Astrocyte (in vitro differentiated cells and primary cell): ENCODE data around the gene KIN. TPM values are rescaled to one million over a fixed set of nuclear protein-coding genes. Genes with fewer than 3 reads are reported as not detected.

Experiments
- DNase-seq: peaks from one replicate; pipeline ENCODE4 v3.0.0-alpha.2; 2010; ENCODE audit warnings: low read depth
- FAIRE-seq: peaks from 2 replicates; lab custom pipeline; 2011; peaks lifted over from hg19 to GRCh38; lab: Jason Lieb, UNC
- H2AFZ ChIP-seq: 2 replicates; pipeline ENCODE4 v1.6.0; 2012; ENCODE audit warnings: low read depth, low read length, inconsistent platforms
- H3K27ac ChIP-seq: 2 replicates; pipeline ENCODE4 v1.5.1; 2011; ENCODE audit warnings: low read depth, low read length, inconsistent platforms
- H3K27me3 ChIP-seq: 2 replicates; pipeline ENCODE4 v1.6.0; 2011; ENCODE audit warnings: low read length, inconsistent platforms; ENCODE audit not compliant: insufficient read depth
- H3K36me3 ChIP-seq: 2 replicates; pipeline ENCODE4 v1.5.1; 2011; ENCODE audit warnings: low read length, inconsistent platforms; ENCODE audit not compliant: insufficient read depth
- H3K4me1 ChIP-seq: 2 replicates; pipeline ENCODE4 v1.5.1; 2011; ENCODE audit warnings: low read length, inconsistent platforms; ENCODE audit not compliant: insufficient read depth
- H3K4me2 ChIP-seq: 2 replicates; pipeline ENCODE4 v1.6.0; 2012; ENCODE audit warnings: low read length, inconsistent platforms
- H3K4me3 ChIP-seq: 2 replicates; pipeline ENCODE4 v1.5.1; 2011; ENCODE audit warnings: low read depth, mild to moderate bottlenecking, low read length, inconsistent platforms; ENCODE audit not compliant: insufficient read depth
- H3K79me2 ChIP-seq: 2 replicates; pipeline ENCODE4 v1.6.0; 2012; ENCODE audit warnings: mild to moderate bottlenecking, low read length, inconsistent platforms; ENCODE audit not compliant: insufficient read depth
- H3K9ac ChIP-seq: 2 replicates; pipeline ENCODE4 v1.6.0; 2012; ENCODE audit warnings: mild to moderate bottlenecking, low read length, inconsistent platforms
- H3K9me3 ChIP-seq: 2 replicates; pipeline ENCODE4 v1.5.1; 2012; ENCODE audit warnings: low read depth, mild to moderate bottlenecking, low read length, inconsistent platforms; ENCODE audit not compliant: insufficient read depth
- H4K20me1 ChIP-seq: 2 replicates; pipeline ENCODE4 v1.6.0; 2012; ENCODE audit warnings: low read length, inconsistent platforms; ENCODE audit not compliant: insufficient read depth
- H3K27ac Mint-ChIP-seq: one replicate; pipeline ENCODE4 v1.8.0; 2021; ENCODE audit warnings: mild to moderate bottlenecking, mixed read lengths; ENCODE audit not compliant: unreplicated experiment
- H3K27me3 Mint-ChIP-seq: one replicate; pipeline ENCODE4 v1.8.0; 2021; ENCODE audit warnings: low read depth, mixed read lengths; ENCODE audit not compliant: unreplicated experiment
- H3K36me3 Mint-ChIP-seq: one replicate; pipeline ENCODE4 v1.8.0; 2021; ENCODE audit warnings: low read depth, mixed read lengths; ENCODE audit not compliant: unreplicated experiment
- H3K4me1 Mint-ChIP-seq: one replicate; pipeline ENCODE4 v1.8.0; 2021; ENCODE audit warnings: low read depth, mixed read lengths; ENCODE audit not compliant: unreplicated experiment
- H3K4me3 Mint-ChIP-seq: one replicate; pipeline ENCODE4 v1.8.0; 2021; ENCODE audit warnings: mild to moderate bottlenecking, moderate library complexity, mixed read lengths; ENCODE audit not compliant: unreplicated experiment
- H3K9me3 Mint-ChIP-seq: one replicate; pipeline ENCODE4 v1.8.0; 2021; ENCODE audit warnings: mild to moderate bottlenecking, mixed read lengths; ENCODE audit not compliant: unreplicated experiment
- EZH2 ChIP-seq: IDR thresholded peaks from 2 replicates; pipeline ENCODE4 v1.6.1; 2012; ENCODE audit warnings: mild to moderate bottlenecking, low read length, inconsistent platforms; ENCODE audit not compliant: insufficient read depth
- total RNA-seq: library from RNA; stranded (reverse); gene quantifications from 2 replicates; pipeline ENCODE4 v1.2.1, GENCODE V29; 2021
- TF ChIP-seq, protein P1 (sequence below): IDR thresholded peaks from 2 replicates; pipeline ENCODE4 v1.5.1; 2011; ENCODE audit warnings: low read depth, mild to moderate bottlenecking, inconsistent platforms, low read length, moderate library complexity; ENCODE audit not compliant: insufficient read depth

KIN gene
- total RNA-seq, 1 donor from 2014 or later: 14.1 TPM

DNA sequence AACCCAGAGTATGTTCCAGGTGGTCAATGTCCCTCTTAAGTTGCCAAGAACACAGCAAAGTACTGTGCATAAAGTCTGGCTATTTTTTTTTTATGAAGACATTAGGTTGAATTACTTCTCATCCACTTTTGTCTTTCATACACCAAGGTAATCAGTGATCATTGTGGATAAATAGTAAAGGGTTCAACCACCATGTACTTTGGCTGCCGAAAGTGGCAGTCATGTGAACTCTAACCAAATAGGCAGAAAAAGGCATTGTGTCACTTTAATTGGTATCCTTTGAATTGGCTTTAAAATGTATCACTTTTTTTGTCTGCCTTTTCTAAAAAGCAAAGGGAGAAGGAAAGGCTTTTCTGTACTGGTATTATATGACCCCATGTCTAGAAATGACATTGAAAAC, 77.3 kb downstream of the KIN start:
- Mint-ChIP-seq H3K4me3 (no peak overlapping the region), H3K27me3 (peaks cover 5% of the 10 kb centered on the region), H3K27ac (no peak overlapping the region), H3K36me3 (no peaks in the 10 kb centered on the region), H3K9me3 (peaks cover 5% of the 10 kb centered on the region), H3K4me1 (no peaks in the 10 kb centered on the region)
- FAIRE-seq (no peak), DNase-seq (no peak)
- H2AFZ ChIP-seq: no peak overlapping the region
- H3K36me3 ChIP-seq: no peaks in the 10 kb centered on the region
- H3K9ac ChIP-seq: no peak overlapping the region
- H3K27ac ChIP-seq: no peak overlapping the region
- no peaks in the 10 kb centered on the region for H3K79me2 ChIP-seq
- H3K9me3 ChIP-seq: no peaks in the 10 kb centered on the region
- H3K27me3 ChIP-seq: no peaks in the 10 kb centered on the region
- no peaks in the 10 kb centered on the region for H4K20me1 ChIP-seq
- no peak overlapping the region for H3K4me2 ChIP-seq
- no peak for TF ChIP-seq EZH2
- TF ChIP-seq, protein P1, sequence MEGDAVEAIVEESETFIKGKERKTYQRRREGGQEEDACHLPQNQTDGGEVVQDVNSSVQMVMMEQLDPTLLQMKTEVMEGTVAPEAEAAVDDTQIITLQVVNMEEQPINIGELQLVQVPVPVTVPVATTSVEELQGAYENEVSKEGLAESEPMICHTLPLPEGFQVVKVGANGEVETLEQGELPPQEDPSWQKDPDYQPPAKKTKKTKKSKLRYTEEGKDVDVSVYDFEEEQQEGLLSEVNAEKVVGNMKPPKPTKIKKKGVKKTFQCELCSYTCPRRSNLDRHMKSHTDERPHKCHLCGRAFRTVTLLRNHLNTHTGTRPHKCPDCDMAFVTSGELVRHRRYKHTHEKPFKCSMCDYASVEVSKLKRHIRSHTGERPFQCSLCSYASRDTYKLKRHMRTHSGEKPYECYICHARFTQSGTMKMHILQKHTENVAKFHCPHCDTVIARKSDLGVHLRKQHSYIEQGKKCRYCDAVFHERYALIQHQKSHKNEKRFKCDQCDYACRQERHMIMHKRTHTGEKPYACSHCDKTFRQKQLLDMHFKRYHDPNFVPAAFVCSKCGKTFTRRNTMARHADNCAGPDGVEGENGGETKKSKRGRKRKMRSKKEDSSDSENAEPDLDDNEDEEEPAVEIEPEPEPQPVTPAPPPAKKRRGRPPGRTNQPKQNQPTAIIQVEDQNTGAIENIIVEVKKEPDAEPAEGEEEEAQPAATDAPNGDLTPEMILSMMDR: no peak
- H3K4me3 ChIP-seq: no peak overlapping the region
- H3K4me1 ChIP-seq: no peaks in the 10 kb centered on the region

DNA sequence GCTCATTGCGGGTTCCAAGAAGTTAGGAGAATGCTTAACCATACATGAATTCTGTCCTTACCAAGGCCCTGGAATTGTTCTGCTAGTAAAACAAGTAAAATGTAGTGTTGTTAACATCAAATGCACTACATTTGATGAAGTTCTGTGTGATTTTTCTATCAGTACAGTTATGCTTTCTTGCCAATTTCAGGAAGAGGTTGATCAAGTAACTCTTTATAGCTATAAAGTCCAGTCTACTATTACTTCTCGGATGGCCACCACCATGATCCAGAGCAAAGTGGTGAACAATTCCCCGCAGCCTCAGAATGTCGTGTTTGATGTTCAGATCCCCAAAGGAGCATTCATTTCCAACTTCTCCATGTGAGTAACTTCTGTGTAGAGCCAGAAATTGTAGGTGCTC, 79.0 kb downstream of the KIN start:
- DNase-seq (no peak), FAIRE-seq (no peak)
- no peaks in the 10 kb centered on the region for H3K36me3 ChIP-seq
- H3K27ac Mint-ChIP-seq: no peak overlapping the region
- H2AFZ ChIP-seq: no peak overlapping the region
- no peaks in the 10 kb centered on the region for H3K4me1 Mint-ChIP-seq
- H3K27ac ChIP-seq: no peak overlapping the region
- H3K79me2 ChIP-seq: no peaks in the 10 kb centered on the region
- H4K20me1 ChIP-seq: no peaks in the 10 kb centered on the region
- peaks cover 6% of the 10 kb centered on the region for H3K27me3 Mint-ChIP-seq
- no peaks in the 10 kb centered on the region for H3K4me1 ChIP-seq
- no peaks in the 10 kb centered on the region for H3K36me3 Mint-ChIP-seq
- no peak overlapping the region for H3K4me3 ChIP-seq
- no peak overlapping the region for H3K4me2 ChIP-seq
- no peak overlapping the region for H3K4me3 Mint-ChIP-seq
- H3K9me3 Mint-ChIP-seq: peaks cover 4% of the 10 kb centered on the region
- no peak for TF ChIP-seq EZH2
- TF ChIP-seq, protein P1: no peak
- H3K27me3 ChIP-seq: peaks cover 3% of the 10 kb centered on the region
- no peak overlapping the region for H3K9ac ChIP-seq
- no peaks in the 10 kb centered on the region for H3K9me3 ChIP-seq

DNA sequence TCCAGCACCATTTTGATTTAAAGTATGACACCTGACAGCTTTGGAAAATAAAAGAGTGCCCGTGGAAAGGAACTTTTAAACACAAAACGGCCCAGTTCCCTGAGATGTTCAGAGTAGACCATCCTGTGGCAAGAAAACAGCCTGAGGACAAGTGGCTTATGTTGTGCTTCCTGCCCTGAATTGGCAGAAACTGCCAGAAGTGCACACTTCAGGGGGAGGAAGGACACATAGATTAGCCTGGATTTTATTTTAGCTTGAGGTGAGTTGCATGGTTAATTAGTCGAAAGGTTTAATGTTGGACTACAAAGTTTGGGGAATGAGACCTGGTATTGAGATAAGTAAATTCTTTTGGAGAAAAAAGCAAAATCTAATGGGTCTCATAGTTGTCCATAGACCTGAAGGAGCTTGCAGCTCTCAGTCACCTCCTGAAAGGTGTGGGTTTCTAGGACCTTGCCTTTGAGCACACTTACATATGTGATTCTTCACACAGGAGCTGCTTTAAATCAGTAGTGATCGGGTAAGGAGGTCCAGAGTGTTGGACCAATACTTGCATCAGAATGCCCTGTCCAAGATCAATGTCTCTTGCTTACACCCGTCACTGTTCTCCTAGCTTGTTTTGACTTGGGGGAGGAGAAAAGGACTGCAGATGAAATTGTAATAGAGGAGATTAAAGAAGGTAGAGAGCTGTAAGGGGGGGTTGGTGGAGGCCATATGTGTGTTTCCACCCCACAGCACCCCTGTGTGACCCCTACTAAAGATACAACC, 79.8 kb downstream of the KIN start:
- peaks cover 4% of the 10 kb centered on the region for H3K9me3 Mint-ChIP-seq
- H3K9me3 ChIP-seq: no peaks in the 10 kb centered on the region
- no peaks in the 10 kb centered on the region for H3K36me3 ChIP-seq
- H3K4me1 Mint-ChIP-seq: no peaks in the 10 kb centered on the region
- FAIRE-seq (no peak), DNase-seq (no peak)
- no peaks in the 10 kb centered on the region for H3K36me3 Mint-ChIP-seq
- H3K27ac Mint-ChIP-seq: no peak overlapping the region
- no peak overlapping the region for H3K4me3 ChIP-seq
- H3K4me1 ChIP-seq: no peaks in the 10 kb centered on the region
- H3K27me3 Mint-ChIP-seq: peaks cover 11% of the 10 kb centered on the region
- H3K27me3 ChIP-seq: peaks cover 5% of the 10 kb centered on the region
- H3K79me2 ChIP-seq: no peaks in the 10 kb centered on the region
- no peak overlapping the region for H3K9ac ChIP-seq
- H2AFZ ChIP-seq: no peak overlapping the region
- no peaks in the 10 kb centered on the region for H4K20me1 ChIP-seq
- H3K4me2 ChIP-seq: no peak overlapping the region
- TF ChIP-seq, protein P1: no peak
- TF ChIP-seq EZH2: no peak
- no peak overlapping the region for H3K4me3 Mint-ChIP-seq
- no peak overlapping the region for H3K27ac ChIP-seq
